GM19043 (cell line): ENCODE data around the gene CABYR.

Experiments used
- ATAC-seq: cut with Tn5 transposase; IDR thresholded peaks from one replicate; pipeline ENCODE4 v1.9.1; 2021; ENCODE audit warnings: low read depth; ENCODE audit not compliant: unreplicated experiment

CABYR gene, protein sequence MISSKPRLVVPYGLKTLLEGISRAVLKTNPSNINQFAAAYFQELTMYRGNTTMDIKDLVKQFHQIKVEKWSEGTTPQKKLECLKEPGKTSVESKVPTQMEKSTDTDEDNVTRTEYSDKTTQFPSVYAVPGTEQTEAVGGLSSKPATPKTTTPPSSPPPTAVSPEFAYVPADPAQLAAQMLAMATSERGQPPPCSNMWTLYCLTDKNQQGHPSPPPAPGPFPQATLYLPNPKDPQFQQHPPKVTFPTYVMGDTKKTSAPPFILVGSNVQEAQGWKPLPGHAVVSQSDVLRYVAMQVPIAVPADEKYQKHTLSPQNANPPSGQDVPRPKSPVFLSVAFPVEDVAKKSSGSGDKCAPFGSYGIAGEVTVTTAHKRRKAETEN

DNA sequence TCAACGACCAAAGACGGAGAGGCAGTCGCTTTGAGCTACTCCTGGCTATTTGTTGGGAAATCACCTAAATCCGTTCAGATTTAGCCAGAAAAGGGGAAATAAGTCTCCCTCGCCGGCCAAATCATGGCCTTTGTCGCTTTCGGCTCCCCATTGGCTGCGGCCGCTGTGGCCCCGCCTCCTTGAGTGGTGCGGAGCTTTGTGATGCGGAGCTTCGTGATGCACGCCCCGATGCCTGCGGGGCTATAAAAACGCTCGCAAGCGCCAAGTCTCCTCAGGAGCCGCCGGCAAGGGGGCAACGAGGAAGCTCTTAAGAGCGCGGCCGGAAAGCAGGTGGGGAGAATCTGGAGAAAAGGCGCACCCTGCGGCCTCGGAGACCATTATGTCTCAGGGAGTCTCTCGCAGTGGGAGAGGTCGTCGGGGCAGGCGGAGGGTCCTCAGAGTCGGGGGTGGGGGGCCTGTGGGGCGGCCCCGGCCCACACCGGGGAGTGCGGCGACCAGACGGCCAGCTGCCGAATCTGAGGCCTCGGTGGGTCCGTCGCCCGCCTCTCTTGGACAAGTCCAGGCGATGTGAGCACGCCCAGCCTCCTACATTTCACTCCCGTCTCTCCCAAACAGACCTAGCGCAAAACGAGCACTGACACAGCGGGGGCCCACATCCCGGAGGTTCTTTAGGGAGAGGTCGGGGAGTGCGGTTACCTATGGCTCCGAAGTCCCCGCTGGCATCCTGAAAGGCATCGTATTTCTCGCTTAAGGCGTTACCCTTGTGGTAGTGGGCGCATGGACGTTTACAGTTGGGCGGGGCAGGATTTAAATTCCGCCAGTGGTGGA is at the start of gene CABYR:
TSS of gene CABYR (plus strand) at position 274 of the 828 bp plus-strand sequence. CDS start 4,053 bp downstream, outside the sequence.
- ATAC-seq: peak; percentile 78

DNA sequence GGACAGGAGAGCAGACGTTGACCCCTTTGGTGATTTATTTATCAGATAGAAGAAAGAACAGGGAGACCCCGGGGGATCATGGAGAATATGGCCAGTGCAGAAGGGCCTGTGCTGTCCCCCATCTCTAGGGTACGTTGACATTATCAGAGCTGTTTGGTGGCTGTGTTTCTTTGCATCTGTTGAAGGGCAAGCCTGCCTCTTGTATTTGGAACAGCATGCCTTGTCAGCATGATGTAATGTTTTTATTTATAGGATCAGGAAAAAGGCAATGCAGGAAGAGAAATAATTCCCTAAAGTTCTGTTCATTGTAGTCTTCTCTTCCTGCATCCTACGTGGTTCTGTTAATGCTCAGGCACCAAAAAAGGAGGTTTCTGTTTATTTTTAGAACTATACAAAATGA is 49.8 kb upstream of the CABYR start:
- ATAC-seq: no peak

DNA sequence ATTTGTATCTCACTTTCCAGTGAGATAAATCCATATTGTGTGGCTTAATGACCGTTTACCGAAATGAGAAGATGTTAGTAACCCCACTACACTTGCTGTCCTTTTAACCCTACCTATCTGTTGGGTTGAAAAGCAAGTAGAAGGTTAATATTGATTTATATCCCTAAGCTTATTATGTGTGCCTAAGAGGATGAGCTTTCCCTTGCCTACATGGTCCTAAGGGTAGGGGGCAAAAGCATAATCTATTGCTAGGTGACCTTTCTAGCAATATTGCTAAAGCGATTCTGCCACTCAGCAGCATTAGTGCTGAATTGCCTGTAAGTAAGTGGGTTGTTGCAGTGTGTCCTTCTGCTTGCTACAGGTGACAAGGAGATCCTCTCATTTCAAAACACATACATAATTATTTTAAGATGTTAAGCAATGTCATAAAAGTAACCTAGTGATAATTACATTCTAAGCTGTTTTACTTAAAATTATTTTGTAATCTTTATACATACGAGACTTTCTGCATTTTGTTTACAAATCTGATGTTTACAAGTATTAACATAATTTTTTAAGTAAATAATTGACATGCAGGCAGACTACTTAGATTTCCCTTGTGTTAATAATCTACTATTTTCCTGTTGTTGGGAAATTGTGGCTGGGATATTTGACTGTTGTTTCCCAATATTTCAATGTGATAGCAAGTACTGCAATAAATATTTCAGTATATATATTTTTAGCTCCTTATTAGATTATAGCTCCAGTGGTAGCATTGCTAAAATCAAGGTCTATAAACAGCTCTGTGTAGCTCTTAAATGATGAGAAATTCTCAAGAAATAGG is 49.1 kb upstream of the CABYR start:
- ATAC-seq: no peak

DNA sequence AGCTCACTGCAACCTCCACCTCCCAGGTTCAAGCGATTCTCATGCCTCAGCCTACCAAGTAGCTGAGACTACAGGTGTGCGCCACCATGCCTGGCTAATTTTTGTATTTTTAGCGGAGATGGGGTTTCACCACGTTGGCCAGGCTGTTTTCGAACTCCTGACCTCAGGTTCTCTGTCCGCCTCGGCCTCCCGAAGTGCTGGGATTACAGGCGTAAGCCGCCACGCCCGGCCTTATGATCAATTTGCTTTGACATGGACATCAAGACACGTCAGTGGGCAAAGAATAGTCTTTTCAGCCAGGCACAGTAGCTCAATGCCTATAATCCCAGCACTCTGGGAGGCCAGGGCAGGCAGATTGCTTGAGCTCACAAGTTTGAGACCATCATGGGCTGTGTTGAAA is 48.0 kb upstream of the CABYR start:
- no peak for ATAC-seq

DNA sequence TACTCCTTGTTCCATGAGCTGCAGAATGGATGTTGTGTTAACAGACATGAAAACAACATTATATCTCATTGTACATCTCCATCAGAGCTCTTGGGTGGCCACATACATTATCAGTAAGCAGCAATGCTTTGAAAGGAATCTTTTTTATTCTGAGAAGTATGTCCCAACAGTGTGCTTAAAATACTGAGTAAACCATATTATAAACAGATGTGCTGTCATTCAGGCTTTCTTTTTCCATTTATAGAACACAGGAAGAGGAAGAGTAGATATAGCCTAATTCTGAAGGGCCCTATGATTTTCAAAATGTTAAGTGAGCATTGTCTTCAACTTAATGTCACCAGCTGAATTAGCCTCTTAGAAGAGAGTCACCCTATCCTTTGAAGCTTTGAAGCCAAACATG is 44.3 kb upstream of the CABYR start:
- ATAC-seq: no peak

DNA sequence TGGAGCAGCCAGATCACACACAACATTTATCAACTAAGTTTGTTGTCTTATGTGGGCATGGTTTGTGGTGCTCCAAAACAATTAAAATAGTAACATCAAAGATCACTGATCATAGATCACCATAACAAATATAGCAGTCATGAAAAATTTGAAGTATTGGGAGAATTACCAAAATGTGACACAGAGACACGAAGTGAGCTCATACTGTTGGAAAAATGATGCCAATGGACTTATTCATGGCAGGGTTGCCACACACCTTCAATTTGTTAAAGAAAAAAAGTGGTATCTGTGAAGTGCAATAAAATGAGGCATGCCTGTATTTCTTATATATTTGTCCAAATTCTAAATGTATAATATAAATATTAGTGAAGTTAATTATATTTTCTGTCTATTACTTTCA is 42.9 kb upstream of the CABYR start:
- ATAC-seq: no peak

DNA sequence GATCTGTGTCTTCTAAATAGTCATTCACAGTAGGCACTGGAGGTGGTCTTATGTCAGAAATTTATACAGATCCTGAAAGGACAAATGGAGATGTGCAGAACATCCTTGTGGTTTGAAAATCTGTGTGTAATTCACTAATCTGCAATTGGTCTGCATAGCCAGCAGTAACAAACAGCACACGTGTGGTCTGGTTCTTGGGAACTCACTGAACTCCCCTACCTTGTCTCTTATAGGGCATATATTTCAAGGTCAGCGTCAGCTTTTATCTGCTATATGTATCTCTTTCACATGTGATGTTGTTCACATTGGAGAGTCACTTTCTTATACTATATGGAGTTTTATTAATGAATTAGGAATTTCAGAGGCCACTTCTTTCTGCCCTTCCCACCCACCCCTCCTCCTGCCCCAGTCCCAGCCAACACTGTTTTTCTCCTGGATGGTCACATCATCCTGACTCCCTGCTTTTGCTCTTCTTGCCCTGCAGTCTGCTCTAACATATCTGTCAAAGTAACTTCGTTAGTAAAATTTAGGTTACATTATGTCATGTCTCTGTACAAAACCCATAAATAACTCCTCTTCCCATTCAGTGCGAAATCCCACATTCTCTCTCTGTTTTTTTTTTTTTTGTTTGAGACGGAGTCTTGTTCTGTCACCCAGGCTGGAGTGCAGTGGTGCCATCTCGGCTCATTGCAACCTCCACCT is 35.4 kb upstream of the CABYR start:
- ATAC-seq: no peak

DNA sequence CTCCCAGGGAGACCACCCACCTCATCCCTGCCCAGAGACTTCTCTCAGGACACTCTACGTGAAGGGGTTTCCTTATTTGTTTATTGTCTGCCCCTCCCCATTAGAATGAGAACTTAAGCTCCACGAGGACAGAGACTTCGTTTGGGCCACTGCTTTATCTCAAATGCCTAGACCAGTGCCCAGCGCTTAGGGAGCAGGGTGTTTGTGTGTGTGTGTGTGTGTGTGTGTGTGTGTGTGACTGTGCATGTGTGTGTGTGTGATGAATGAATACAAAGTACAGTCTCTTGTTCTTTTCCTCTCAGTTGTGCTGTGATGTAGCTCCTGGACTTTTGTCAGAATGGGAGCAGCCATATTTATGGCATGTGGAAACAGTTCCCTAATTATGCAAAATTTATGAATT is 34.4 kb upstream of the CABYR start:
- ATAC-seq: no peak

DNA sequence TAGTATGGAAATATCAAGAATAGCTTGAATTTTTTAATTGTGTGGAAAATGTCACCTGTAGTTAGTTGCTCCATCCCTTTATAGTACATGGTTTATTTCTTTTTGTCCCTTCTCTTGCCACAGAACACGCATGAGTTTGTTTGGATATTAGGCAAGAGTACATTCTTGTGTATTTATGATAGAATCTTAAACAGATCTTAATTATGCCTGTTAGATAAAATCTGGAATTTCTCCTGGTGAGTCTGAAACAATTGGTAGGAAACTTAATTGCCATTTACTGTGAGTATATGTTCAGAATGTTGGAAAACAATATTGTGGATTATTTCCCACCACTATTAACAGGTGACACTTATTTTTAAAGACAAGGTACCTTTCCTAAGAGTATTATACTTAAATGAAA is 30.2 kb upstream of the CABYR start:
- no peak for ATAC-seq

DNA sequence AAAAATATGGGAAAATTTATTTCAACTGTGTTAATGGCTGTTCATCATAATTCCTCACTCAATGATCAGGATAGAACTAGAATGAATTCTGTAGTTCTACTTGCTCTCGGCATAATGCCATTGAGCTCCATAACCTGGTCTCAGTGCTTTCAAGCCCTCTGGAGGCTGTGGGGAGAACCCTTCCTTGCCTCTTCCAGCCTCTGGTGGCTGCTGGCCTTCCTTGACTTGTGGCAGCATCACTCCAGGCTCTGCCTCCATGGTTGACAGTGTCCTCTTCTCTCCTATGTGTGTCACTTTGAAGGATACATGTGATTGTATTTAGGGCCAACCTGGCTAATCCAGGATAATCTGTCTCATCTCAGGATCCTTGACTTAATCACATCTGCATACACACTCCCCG is 26.9 kb upstream of the CABYR start:
- ATAC-seq: no peak

DNA sequence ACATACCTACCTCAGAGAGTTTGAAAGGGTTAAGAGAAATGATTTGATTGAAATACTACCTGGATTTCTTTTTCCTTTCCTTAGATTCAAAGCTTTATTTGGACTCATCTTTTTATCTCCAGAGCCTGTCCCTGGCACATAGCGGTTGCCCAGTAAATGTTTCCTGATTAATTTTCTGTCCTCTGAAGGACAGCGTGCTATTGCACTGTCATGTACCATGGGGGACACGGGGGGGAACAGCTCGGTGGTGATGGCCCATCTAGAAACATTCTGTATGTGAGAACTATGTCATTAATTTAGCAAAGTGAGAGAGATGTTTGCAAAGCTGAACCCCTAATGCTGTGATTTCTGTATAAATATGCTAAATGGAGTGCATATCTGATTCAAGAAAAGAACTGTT is 26.4 kb upstream of the CABYR start:
- no peak for ATAC-seq

DNA sequence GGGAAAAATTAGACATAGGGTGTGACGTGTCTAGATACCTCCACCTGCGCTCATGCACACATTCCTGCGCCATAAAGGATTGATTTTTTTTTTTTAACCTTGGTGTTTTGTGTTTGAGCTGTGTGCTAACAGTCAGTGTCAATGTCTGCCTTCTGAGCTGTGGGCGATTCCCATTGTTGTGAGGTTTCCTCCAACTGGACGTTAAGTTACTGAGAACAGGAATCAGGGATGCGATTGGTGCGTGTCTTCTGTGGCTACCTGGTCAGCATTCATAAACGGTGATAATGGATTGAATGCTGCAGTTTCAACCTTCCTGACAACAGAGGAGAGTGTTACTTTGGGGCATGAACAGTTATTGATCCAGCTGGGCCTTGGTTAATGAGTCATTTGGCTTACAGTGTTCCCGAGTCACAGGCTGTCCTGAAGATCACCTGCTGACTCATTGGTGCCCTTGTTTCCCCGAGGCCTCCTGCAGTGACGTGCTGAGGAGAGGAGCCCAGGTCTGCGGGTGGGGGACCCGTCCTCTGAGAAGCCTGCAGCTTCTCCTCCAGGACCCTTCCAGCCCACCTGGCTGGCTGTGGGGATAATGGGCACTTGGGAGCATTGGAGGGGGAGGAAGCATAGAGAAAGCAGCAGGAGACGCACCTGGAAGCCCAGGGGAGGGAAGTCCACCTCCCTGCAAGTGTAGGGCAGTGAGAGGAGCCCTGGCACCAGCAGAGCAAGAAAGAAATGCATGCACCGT is 25.8 kb upstream of the CABYR start:
- ATAC-seq: no peak

DNA sequence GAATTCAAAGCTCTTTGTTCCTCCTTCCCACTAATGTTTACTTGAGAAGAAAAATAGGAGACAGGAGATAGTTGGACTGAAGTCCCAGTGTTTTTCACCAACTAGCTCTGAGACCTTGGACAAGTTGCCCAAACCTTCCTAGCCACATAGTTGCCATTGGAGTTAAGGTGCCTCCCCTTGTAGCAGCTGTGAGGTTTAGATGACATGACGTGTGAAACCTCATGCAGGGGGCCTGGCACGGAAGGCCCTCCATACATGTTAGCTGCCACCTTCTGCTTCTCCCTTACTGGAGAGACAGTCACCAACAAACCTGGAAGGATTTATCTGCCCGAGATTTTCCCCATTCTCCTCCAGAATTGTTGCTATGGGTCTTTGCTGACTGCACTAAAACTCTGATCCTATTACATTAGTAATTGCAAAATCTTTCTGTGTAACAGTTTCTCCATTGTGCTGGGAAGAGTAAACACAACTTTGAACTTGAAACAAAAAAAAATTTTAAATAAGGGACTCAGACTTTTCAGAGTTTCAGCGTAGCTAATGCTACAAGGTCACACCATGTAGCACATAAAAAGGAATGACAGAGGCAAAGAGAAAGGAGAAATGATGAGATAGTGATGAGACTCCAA is 23.8 kb upstream of the CABYR start:
- no peak for ATAC-seq

DNA sequence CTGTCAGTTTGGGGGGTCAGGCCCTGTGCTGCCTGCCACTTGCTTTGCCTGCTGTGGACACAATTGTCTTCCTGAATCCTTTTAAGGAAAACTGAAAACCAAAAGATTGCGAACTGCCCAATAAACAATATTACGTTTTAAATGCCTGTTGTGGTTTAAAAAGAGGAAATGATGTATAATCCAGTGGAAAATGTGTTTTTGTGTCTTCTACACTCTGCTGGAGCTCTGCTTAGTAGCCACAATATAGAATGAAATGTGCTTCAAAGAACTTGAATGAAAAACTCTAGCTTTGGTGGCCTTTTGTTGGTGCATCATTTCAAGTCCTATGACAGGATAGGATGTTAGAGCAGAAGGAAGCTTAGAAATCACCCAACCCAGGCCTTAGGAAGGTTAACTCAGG is 23.2 kb upstream of the CABYR start:
- ATAC-seq: no peak

DNA sequence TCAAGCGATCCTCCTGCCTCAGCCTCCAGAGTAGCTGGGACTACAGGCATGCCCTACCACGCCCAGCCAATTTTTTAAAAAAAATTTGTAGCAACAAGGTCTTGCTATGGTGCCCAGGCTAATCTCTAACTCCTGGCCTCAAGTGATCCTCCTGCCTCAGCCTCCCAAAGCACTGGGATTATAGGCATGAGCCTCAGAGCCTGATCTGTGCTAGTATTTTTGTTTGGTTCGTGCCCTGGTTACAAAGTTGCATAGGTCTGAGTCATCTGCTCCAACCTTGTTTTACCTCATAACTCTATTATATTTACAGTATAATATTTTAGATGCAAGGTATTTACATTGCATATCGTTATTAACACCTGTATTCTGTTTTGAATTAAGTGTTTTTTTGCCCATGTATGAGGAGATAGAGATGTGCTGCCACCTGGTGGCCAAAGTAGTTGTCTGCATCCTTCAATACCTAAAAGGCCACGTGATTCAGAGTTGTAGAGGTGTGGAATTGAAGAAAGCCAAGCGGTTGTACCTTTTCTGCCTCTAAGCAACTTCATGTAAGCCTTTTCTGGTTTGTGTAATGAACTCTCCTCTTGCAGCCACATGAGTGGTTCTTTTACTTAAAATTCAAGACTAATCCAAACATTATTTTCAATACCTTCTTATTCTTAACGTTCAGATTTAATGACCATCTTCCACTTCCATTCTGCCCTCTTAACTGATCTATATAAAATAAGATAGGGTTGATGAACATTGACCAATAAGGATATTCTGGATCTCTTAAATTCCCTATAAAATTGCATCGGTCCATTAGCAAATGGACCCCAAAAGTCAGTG is 19.9 kb upstream of the CABYR start:
- ATAC-seq: peak; percentile 52

DNA sequence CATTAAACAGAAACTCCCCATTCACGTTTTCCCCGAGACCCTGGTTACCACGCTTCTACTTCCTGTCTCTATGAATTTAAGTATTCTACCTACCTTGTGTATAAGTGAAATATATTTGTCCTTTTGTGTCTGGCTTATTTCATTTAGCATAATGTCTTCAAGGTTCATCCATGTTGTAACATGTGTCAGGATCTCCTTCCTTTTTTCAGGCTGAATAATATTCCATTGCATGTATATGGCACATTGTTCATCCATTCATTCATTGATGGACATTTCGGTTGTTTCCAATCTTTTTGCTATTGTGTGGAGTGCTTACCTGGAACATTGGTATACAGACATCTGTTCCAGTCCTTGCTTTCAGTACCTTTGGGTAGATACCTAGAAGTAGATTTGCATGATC is 18.2 kb upstream of the CABYR start:
- ATAC-seq: no peak

DNA sequence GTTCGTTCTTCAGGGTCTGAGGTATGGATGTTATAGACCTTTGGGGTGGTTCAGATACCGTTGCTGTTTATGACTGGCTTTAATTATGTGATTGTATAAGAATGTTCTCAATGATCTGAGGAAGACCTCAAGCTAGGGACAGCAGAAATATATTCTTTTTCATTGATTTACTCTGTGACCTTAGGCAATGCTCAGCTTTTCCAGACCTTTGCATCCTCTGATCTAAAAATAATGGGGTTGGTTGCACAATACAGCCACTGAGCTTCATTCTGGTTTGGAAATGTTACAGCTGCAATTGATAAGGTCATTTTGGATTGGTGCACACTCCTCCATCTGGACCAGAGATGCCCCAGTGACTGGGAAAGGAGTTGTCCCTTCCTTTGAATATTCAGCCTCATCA is 17.2 kb upstream of the CABYR start:
- ATAC-seq: no peak

DNA sequence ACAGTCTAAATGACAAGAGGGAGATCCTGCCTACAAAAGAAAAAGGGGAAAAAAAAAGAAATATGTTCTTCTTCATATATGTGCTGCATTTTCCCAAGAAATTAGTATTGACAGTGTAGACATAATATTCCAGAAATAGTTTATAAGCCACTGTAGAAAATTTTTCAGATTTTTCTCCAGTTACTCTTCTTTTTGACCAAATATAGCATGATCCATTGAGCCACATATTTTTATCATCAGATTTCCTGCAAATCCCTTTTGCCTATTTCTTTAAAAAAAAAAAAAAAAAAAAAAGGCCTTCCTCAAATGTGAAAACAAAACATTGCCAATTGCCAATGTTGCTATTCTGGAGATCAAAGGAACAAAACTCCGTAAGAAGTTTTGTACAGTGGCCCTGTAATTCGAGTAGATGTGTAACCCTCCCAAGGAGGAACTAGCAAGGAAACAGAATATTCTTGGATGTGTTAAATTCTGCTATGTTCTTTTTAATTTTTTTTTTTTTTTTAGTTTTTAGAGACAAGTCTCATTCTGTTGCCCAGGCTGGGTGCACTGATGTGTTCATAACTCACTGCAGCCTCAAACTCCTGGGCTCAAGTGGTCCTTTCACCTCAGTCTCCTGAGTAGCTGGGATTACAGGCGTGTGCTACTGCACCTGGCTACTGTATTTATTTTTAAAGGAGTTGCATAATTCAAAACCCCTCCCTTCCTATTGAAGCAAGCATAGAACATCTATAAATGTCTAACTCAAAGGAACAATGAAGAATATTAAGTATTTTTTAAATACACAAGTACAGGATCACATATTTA is 12.5 kb upstream of the CABYR start:
- ATAC-seq: no peak
